Astrocyte (in vitro differentiated cells and primary cell): ENCODE results near the gene ZFAND2B. TPM values are rescaled to one million over a fixed set of nuclear protein-coding genes. Genes with fewer than 3 reads are reported as not detected.

Experiments used
- DNase-seq: peaks from one replicate; pipeline ENCODE4 v3.0.0-alpha.2; 2010; ENCODE audit warnings: low read depth
- FAIRE-seq: peaks from 2 replicates; lab custom pipeline; 2011; peaks lifted over from hg19 to GRCh38; lab: Jason Lieb, UNC
- H2AFZ ChIP-seq: 2 replicates; pipeline ENCODE4 v1.6.0; 2012; ENCODE audit warnings: low read depth, low read length, inconsistent platforms
- H3K27ac ChIP-seq: 2 replicates; pipeline ENCODE4 v1.5.1; 2011; ENCODE audit warnings: low read depth, low read length, inconsistent platforms
- H3K27me3 ChIP-seq: 2 replicates; pipeline ENCODE4 v1.6.0; 2011; ENCODE audit warnings: low read length, inconsistent platforms; ENCODE audit not compliant: insufficient read depth
- H3K36me3 ChIP-seq: 2 replicates; pipeline ENCODE4 v1.5.1; 2011; ENCODE audit warnings: low read length, inconsistent platforms; ENCODE audit not compliant: insufficient read depth
- H3K4me1 ChIP-seq: 2 replicates; pipeline ENCODE4 v1.5.1; 2011; ENCODE audit warnings: low read length, inconsistent platforms; ENCODE audit not compliant: insufficient read depth
- H3K4me2 ChIP-seq: 2 replicates; pipeline ENCODE4 v1.6.0; 2012; ENCODE audit warnings: low read length, inconsistent platforms
- H3K4me3 ChIP-seq: 2 replicates; pipeline ENCODE4 v1.5.1; 2011; ENCODE audit warnings: low read depth, mild to moderate bottlenecking, low read length, inconsistent platforms; ENCODE audit not compliant: insufficient read depth
- H3K79me2 ChIP-seq: 2 replicates; pipeline ENCODE4 v1.6.0; 2012; ENCODE audit warnings: mild to moderate bottlenecking, low read length, inconsistent platforms; ENCODE audit not compliant: insufficient read depth
- H3K9ac ChIP-seq: 2 replicates; pipeline ENCODE4 v1.6.0; 2012; ENCODE audit warnings: mild to moderate bottlenecking, low read length, inconsistent platforms
- H3K9me3 ChIP-seq: 2 replicates; pipeline ENCODE4 v1.5.1; 2012; ENCODE audit warnings: low read depth, mild to moderate bottlenecking, low read length, inconsistent platforms; ENCODE audit not compliant: insufficient read depth
- H4K20me1 ChIP-seq: 2 replicates; pipeline ENCODE4 v1.6.0; 2012; ENCODE audit warnings: low read length, inconsistent platforms; ENCODE audit not compliant: insufficient read depth
- H3K27ac Mint-ChIP-seq: one replicate; pipeline ENCODE4 v1.8.0; 2021; ENCODE audit warnings: mild to moderate bottlenecking, mixed read lengths; ENCODE audit not compliant: unreplicated experiment
- H3K27me3 Mint-ChIP-seq: one replicate; pipeline ENCODE4 v1.8.0; 2021; ENCODE audit warnings: low read depth, mixed read lengths; ENCODE audit not compliant: unreplicated experiment
- H3K36me3 Mint-ChIP-seq: one replicate; pipeline ENCODE4 v1.8.0; 2021; ENCODE audit warnings: low read depth, mixed read lengths; ENCODE audit not compliant: unreplicated experiment
- H3K4me1 Mint-ChIP-seq: one replicate; pipeline ENCODE4 v1.8.0; 2021; ENCODE audit warnings: low read depth, mixed read lengths; ENCODE audit not compliant: unreplicated experiment
- H3K4me3 Mint-ChIP-seq: one replicate; pipeline ENCODE4 v1.8.0; 2021; ENCODE audit warnings: mild to moderate bottlenecking, moderate library complexity, mixed read lengths; ENCODE audit not compliant: unreplicated experiment
- H3K9me3 Mint-ChIP-seq: one replicate; pipeline ENCODE4 v1.8.0; 2021; ENCODE audit warnings: mild to moderate bottlenecking, mixed read lengths; ENCODE audit not compliant: unreplicated experiment
- CTCF ChIP-seq: IDR thresholded peaks from 2 replicates; pipeline ENCODE4 v1.5.1; 2011; ENCODE audit warnings: low read depth, mild to moderate bottlenecking, inconsistent platforms, low read length, moderate library complexity; ENCODE audit not compliant: insufficient read depth
- EZH2 ChIP-seq: IDR thresholded peaks from 2 replicates; pipeline ENCODE4 v1.6.1; 2012; ENCODE audit warnings: mild to moderate bottlenecking, low read length, inconsistent platforms; ENCODE audit not compliant: insufficient read depth
- total RNA-seq: library from RNA; stranded (reverse); gene quantifications from 2 replicates; pipeline ENCODE4 v1.2.1, GENCODE V29; 2021

Gene ZFAND2B
- total RNA-seq, 1 donor from 2014 or later: 24.0 TPM

- TF ChIP-seq CTCF: no peak
- no peak for TF ChIP-seq EZH2
- Mint-ChIP-seq H3K27me3 (no peaks in the 10 kb centered on the region), H3K27ac (no peak overlapping the region), H3K4me3 (no peak overlapping the region), H3K36me3 (peaks cover 25% of the 10 kb centered on the region), H3K9me3 (no peaks in the 10 kb centered on the region), H3K4me1 (peaks cover 11% of the 10 kb centered on the region)
- Histone ChIP-seq H4K20me1 (peaks cover 15% of the 10 kb centered on the region), H3K4me1 (peaks cover 16% of the 10 kb centered on the region), H3K4me2 (no peak overlapping the region), H3K9me3 (no peaks in the 10 kb centered on the region), H3K27me3 (no peaks in the 10 kb centered on the region), H3K4me3 (no peak overlapping the region), H3K36me3 (peaks cover 7% of the 10 kb centered on the region), H3K9ac (no peak overlapping the region), H2AFZ (no peak overlapping the region), H3K27ac (no peak overlapping the region), H3K79me2 (peaks cover 6% of the 10 kb centered on the region)
- DNase-seq (no peak), FAIRE-seq (no peak)
These were observed 4.3 kb downstream of the ZFAND2B start for GRCh38 chr2:219210886-219211362.

DNA sequence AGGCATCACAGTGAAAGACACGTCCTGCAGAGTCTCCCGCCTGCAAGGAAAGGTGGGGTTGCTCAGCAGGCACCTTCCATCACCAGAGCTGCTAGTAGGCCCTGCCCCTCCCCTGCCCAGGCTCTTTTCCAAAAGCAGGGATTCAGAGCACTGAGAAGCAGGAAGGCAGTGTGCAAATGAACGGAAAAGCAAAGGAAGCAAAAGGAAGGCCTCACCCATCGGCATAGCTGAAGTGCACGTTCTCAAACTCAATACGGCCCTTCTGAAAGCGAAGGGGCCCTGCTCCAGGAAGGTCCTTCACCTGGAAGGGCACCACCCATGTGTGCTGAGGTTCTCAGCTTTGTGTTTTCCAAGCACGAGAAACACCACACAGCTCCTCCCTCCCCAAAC lies 6.4 kb downstream of the ZFAND2B start:
- Mint-ChIP-seq H3K4me1 (peaks cover 9% of the 10 kb centered on the region), H3K27ac (no peak overlapping the region), H3K27me3 (no peaks in the 10 kb centered on the region), H3K4me3 (no peak overlapping the region), H3K36me3 (peaks cover 25% of the 10 kb centered on the region), H3K9me3 (no peaks in the 10 kb centered on the region)
- Histone ChIP-seq H3K4me3 (no peak overlapping the region), H3K27me3 (no peaks in the 10 kb centered on the region), H4K20me1 (peaks cover 7% of the 10 kb centered on the region), H3K27ac (no peak overlapping the region), H3K79me2 (peaks cover 8% of the 10 kb centered on the region), H3K4me1 (peaks cover 9% of the 10 kb centered on the region), H2AFZ (no peak overlapping the region), H3K9ac (no peak overlapping the region), H3K4me2 (no peak overlapping the region), H3K36me3 (peaks cover 7% of the 10 kb centered on the region), H3K9me3 (no peaks in the 10 kb centered on the region)
- no peak for FAIRE-seq
- TF ChIP-seq CTCF (no peak), EZH2 (no peak)
- DNase-seq: no peak

GRCh38 chr2:219213486-219214071 lies 7.0 kb downstream of the ZFAND2B start:
- H3K36me3 Mint-ChIP-seq: peaks cover 25% of the 10 kb centered on the region
- DNase-seq (no peak), FAIRE-seq (no peak)
- H3K4me1 Mint-ChIP-seq: peaks cover 6% of the 10 kb centered on the region
- no peak overlapping the region for H2AFZ ChIP-seq
- no peak overlapping the region for H3K4me3 Mint-ChIP-seq
- peaks cover 7% of the 10 kb centered on the region for H3K36me3 ChIP-seq
- no peak overlapping the region for H3K4me3 ChIP-seq
- H3K9ac ChIP-seq: no peak overlapping the region
- H3K9me3 Mint-ChIP-seq: no peaks in the 10 kb centered on the region
- no peaks in the 10 kb centered on the region for H3K27me3 Mint-ChIP-seq
- TF ChIP-seq EZH2 (no peak), CTCF (no peak)
- peaks cover 11% of the 10 kb centered on the region for H3K4me1 ChIP-seq
- H3K4me2 ChIP-seq: no peak overlapping the region
- H3K27ac Mint-ChIP-seq: no peak overlapping the region
- peaks cover 8% of the 10 kb centered on the region for H3K79me2 ChIP-seq
- H3K27me3 ChIP-seq: no peaks in the 10 kb centered on the region
- no peaks in the 10 kb centered on the region for H3K9me3 ChIP-seq
- peaks cover under 1% of the 10 kb centered on the region for H4K20me1 ChIP-seq
- no peak overlapping the region for H3K27ac ChIP-seq
